SU-DHL-6 (cell line): ENCODE measurements around the gene FCHSD2.

ENCODE experiments used
- H2AFZ ChIP-seq: fragments of 200-600 bp; sonication (generic); 2 replicates; pipeline ENCODE4 v1.6.1; 2014; ENCODE audit warnings: low read depth, mild to moderate bottlenecking, moderate library complexity, mixed read lengths, antibody characterized with exemption, low read length; ENCODE audit not compliant: severe bottlenecking
- H3F3A ChIP-seq: fragments of 200-600 bp; shearing (Covaris generic); 2 replicates; pipeline ENCODE4 v1.6.0; 2016; ENCODE audit warnings: antibody characterized with exemption, mild to moderate bottlenecking; ENCODE audit not compliant: insufficient read depth
- H3K27ac ChIP-seq: fragments of 200-600 bp; sonication (generic); 2 replicates; pipeline ENCODE4 v1.5.1; 2016; ENCODE audit warnings: low read depth, mild to moderate bottlenecking, low read length, moderate library complexity, mixed read lengths
- H3K27me3 ChIP-seq: fragments of 200-600 bp; sonication (generic), shearing (Covaris generic); 2 replicates; pipeline ENCODE4 v1.6.0; 2014; ENCODE audit warnings: mild to moderate bottlenecking, low read length
- H3K36me3 ChIP-seq: fragments of 200-600 bp; sonication (generic); 2 replicates; pipeline ENCODE4 v1.6.1; 2014; ENCODE audit warnings: mild to moderate bottlenecking, low read length, mixed read lengths
- H3K4me2 ChIP-seq: fragments of 300-600, 200-600 bp; shearing (Covaris generic), sonication (generic); 2 replicates; pipeline ENCODE4 v1.6.0; 2014; ENCODE audit warnings: low read length, low read depth, mild to moderate bottlenecking; ENCODE audit not compliant: poor library complexity, severe bottlenecking
- H3K4me3 ChIP-seq: fragments of 200-600 bp; sonication (generic); 2 replicates; pipeline ENCODE4 v1.5.1; 2014; ENCODE audit warnings: antibody characterized with exemption, low read length, mild to moderate bottlenecking, mixed read lengths; ENCODE audit not compliant: insufficient read depth, poor library complexity, severe bottlenecking
- H3K79me2 ChIP-seq: fragments of 200-600 bp; sonication (generic); 2 replicates; pipeline ENCODE4 v1.6.1; 2014; ENCODE audit warnings: mild to moderate bottlenecking, low read length, moderate library complexity; ENCODE audit not compliant: insufficient read depth
- H3K9ac ChIP-seq: fragments of 200-600 bp; sonication (generic); 2 replicates; pipeline ENCODE4 v1.7.0; 2014; ENCODE audit warnings: mild to moderate bottlenecking, low read length
- H3K9me2 ChIP-seq: fragments of 200-600 bp; sonication (generic); replicated peaks from 2 replicates; pipeline ENCODE4 v1.6.1; 2014; ENCODE audit warnings: low read length; ENCODE audit not compliant: insufficient read depth
- H3K9me3 ChIP-seq: fragments of 200-600 bp; sonication (generic); 2 replicates; pipeline ENCODE4 v1.6.1; 2014; ENCODE audit warnings: low read length, mixed read lengths; ENCODE audit not compliant: insufficient read depth
- H4K20me1 ChIP-seq: fragments of 200-600 bp; sonication (generic); 2 replicates; pipeline ENCODE4 v1.6.1; 2014; ENCODE audit warnings: low read depth, mild to moderate bottlenecking, antibody characterized with exemption, low read length, moderate library complexity, mixed read lengths
- EZH2phosphoT487 ChIP-seq: fragments of 200-600 bp; sonication (generic), shearing (Covaris generic); conservative IDR thresholded peaks from 2 replicates; pipeline ENCODE4 v1.6.1; 2018; ENCODE audit warnings: mild to moderate bottlenecking, antibody characterized with exemption, low read length, moderate library complexity, mixed read lengths
- TF ChIP-seq, protein P1 (sequence below): fragments of 200-600 bp; sonication (generic); IDR thresholded peaks from one replicate; pipeline ENCODE4 v1.5.1; 2017; ENCODE audit warnings: antibody characterized with exemption, mild to moderate bottlenecking, low read length, moderate library complexity; ENCODE audit not compliant: insufficient read depth, poor library complexity, severe bottlenecking

FCHSD2 gene

GRCh38 chr11:73085189-73085875 is 56.8 kb downstream of the FCHSD2 start:
- Histone ChIP-seq H3K4me2 (no peak overlapping the region), H2AFZ (no peak overlapping the region), H3K9me3 (no peaks in the 10 kb centered on the region), H3K9ac (no peak overlapping the region), H4K20me1 (peaks cover 29% of the 10 kb centered on the region; the same call in 1 of the 2 replicates), H3K27me3 (no peaks in the 10 kb centered on the region), H3K9me2 (no peaks in the 10 kb centered on the region), H3K4me3 (no peak overlapping the region), H3K27ac (no peak overlapping the region), H3F3A (peaks cover 14% of the 10 kb centered on the region; the same call in 1 of the 2 replicates), H3K36me3 (peaks cover 42% of the 10 kb centered on the region), H3K79me2 (peaks cover 95% of the 10 kb centered on the region)
- no peak for TF ChIP-seq EZH2phosphoT487

DNA sequence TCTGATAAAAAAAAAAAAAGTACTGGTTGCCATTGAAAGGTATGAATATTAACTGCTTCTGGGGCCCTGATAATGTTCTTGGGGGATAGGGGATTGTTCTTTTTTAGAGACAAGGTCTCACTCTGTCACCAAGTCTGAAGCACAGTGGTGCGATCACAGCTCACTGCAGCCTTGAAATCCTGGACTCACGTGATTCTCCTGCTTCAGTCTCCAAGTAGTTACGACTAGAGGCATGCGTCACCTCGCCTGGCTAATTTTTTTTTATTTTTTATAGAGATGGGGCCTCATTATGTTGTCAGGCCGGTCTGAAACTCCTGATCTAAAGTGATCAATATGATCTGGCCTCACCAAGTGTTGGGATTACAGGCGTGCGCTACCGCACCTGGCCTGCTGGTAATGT is 63.5 kb downstream of the FCHSD2 start:
- H3K4me3 ChIP-seq = no peak overlapping the region
- H4K20me1 ChIP-seq = no peaks in the 10 kb centered on the region
- H3K27me3 ChIP-seq = no peaks in the 10 kb centered on the region
- no peak overlapping the region for H3K9ac ChIP-seq
- H3K9me3 ChIP-seq = no peaks in the 10 kb centered on the region
- TF ChIP-seq, protein P1, sequence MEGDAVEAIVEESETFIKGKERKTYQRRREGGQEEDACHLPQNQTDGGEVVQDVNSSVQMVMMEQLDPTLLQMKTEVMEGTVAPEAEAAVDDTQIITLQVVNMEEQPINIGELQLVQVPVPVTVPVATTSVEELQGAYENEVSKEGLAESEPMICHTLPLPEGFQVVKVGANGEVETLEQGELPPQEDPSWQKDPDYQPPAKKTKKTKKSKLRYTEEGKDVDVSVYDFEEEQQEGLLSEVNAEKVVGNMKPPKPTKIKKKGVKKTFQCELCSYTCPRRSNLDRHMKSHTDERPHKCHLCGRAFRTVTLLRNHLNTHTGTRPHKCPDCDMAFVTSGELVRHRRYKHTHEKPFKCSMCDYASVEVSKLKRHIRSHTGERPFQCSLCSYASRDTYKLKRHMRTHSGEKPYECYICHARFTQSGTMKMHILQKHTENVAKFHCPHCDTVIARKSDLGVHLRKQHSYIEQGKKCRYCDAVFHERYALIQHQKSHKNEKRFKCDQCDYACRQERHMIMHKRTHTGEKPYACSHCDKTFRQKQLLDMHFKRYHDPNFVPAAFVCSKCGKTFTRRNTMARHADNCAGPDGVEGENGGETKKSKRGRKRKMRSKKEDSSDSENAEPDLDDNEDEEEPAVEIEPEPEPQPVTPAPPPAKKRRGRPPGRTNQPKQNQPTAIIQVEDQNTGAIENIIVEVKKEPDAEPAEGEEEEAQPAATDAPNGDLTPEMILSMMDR = no peak
- no peak for TF ChIP-seq EZH2phosphoT487
- H3K4me2 ChIP-seq = no peak overlapping the region
- no peaks in the 10 kb centered on the region for H3K9me2 ChIP-seq
- no peak overlapping the region for H3K27ac ChIP-seq
- H3K79me2 ChIP-seq = peaks cover 98% of the 10 kb centered on the region
- peaks cover 43% of the 10 kb centered on the region for H3K36me3 ChIP-seq
- H2AFZ ChIP-seq = no peak overlapping the region
- peaks cover 13% of the 10 kb centered on the region for H3F3A ChIP-seq

DNA sequence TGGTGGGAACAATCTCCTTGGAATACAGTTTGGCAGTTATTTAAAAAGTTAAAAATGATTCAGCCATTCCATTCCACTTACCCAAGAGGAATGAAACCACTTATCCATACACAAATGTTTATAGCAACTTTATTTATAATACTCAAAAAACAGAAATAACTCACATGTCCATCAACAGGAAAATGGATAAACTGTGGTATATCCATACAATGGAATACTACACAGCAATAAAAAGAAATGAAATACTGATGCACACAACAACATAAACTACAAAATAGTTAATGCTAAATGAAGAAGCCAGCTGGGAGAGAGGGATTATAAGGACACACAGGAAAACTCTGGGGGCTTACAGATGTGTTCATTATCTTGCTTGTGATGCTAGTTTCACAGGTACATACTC is 64.7 kb downstream of the FCHSD2 start:
- Histone ChIP-seq H3K4me3 (no peak overlapping the region), H4K20me1 (0 out of 2 replicates have a peak, but pooled peaks cover 3% of the 10 kb centered on the region), H3K4me2 (no peak overlapping the region), H3K9ac (no peak overlapping the region), H3K27ac (no peak overlapping the region), H3K79me2 (peaks cover 98% of the 10 kb centered on the region), H3K27me3 (no peaks in the 10 kb centered on the region), H3F3A (peaks cover 23% of the 10 kb centered on the region), H3K36me3 (peaks cover 35% of the 10 kb centered on the region), H3K9me3 (no peaks in the 10 kb centered on the region), H2AFZ (no peak overlapping the region), H3K9me2 (no peaks in the 10 kb centered on the region)
- TF ChIP-seq, protein P1 = no peak
- no peak for TF ChIP-seq EZH2phosphoT487

- H3K9me2 ChIP-seq = no peaks in the 10 kb centered on the region
- H3F3A ChIP-seq = peaks cover 32% of the 10 kb centered on the region
- H3K9ac ChIP-seq = peak overlapping the region; percentile 16
- peaks cover 9% of the 10 kb centered on the region; the same call in 1 of the 2 replicates for H4K20me1 ChIP-seq
- H3K27me3 ChIP-seq = no peaks in the 10 kb centered on the region
- no peak overlapping the region for H3K4me3 ChIP-seq
- peaks cover 99% of the 10 kb centered on the region for H3K79me2 ChIP-seq
- no peak overlapping the region for H2AFZ ChIP-seq
- H3K27ac ChIP-seq = peak overlapping the region; percentile 63; the same call in 1 of the 2 replicates
- H3K9me3 ChIP-seq = no peaks in the 10 kb centered on the region
- TF ChIP-seq, protein P1 = no peak
- no peak for TF ChIP-seq EZH2phosphoT487
- peaks cover 22% of the 10 kb centered on the region for H3K36me3 ChIP-seq
- H3K4me2 ChIP-seq = peak overlapping the region; percentile 66
Measured at GRCh38 chr11:73074319-73074718, 67.8 kb downstream of the FCHSD2 start.
